Measurements from ENCODE around the gene SULT6B1. TPM values are rescaled to one million over a fixed set of nuclear protein-coding genes. Genes with fewer than 3 reads are reported as not detected.
A peak's percentile ranks its signal among the peaks of the same experiment; 100 is the strongest.

SULT6B1 gene
- total RNA-seq, 1 donor: not detected

DNA sequence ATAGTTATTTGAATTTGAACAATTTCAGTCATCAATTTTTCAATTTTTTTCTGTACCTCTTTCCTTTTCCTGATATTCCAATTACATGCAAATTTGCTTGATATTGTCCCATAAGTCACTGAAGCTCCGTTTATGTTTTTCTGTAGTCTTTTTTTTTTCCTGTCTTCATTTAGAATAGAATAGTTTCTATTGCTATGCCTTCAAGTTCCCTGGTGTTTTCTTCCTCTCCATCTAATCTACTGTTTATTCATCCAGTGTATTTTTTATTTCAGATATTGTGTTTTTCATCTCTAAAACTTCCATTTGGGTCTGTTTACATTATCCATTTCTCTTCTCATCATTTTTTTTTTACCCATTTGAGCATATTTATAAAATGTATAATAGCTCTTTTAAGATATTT lies 23.7 kb downstream of the SULT6B1 start:
- TF ChIP-seq, protein P1, sequence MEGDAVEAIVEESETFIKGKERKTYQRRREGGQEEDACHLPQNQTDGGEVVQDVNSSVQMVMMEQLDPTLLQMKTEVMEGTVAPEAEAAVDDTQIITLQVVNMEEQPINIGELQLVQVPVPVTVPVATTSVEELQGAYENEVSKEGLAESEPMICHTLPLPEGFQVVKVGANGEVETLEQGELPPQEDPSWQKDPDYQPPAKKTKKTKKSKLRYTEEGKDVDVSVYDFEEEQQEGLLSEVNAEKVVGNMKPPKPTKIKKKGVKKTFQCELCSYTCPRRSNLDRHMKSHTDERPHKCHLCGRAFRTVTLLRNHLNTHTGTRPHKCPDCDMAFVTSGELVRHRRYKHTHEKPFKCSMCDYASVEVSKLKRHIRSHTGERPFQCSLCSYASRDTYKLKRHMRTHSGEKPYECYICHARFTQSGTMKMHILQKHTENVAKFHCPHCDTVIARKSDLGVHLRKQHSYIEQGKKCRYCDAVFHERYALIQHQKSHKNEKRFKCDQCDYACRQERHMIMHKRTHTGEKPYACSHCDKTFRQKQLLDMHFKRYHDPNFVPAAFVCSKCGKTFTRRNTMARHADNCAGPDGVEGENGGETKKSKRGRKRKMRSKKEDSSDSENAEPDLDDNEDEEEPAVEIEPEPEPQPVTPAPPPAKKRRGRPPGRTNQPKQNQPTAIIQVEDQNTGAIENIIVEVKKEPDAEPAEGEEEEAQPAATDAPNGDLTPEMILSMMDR (IDR thresholded peaks at IDR 0.05; ENCODE audit: insufficient read depth, low read length): no peak
- no peak overlapping the region for H3K4me3 ChIP-seq (ENCODE audit: low read depth, low read length)
- DNase-seq (ENCODE audit: low read depth): no peak

DNA sequence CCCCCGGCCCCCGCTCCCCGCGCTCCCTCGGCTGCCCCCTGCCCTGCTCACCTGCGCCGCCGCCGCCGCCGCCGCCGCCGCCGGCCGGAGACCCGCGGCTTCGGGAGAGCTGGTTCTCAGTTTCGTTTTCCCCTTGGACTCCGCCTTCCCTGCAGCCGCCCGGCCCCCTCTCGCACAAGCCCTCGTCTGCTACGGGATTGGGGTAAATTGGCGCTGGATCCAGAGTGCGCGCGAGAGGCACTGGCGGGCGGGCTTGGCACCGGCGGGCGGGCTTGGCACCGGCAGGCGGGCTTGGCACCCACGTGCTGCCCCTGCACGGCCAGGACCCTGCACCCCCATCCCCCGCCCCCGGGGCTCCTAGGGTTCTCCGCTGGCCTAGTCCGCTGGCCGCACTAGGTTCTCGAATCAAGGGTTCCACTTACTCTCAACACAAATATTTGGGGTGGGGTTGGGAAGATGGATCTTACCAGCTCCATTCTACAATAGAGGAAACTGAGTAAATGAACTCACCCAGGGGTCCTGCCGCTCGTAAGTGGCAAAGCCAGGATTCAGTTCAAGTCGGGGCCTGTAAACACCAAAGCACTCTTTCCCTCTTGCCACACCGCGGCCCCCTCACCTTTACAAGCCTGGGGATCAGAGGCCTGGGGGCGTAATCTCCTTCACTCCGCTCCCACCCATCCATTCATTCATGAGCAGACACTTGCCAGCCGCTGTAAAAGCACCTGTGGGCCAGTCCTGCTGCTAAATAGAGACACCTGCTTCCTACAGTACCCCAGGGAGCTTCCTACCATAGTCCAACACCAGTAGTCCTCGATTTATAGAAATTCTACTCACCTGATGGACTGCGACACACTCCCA lies 31.4 kb downstream of the SULT6B1 start, which contains the start of gene EIF2AK2:
TSS of gene EIF2AK2 (minus strand) at position 124 of the 858 bp plus-strand sequence. CDS start 9,174 bp downstream, outside the sequence.
- H3K4me3 ChIP-seq (ENCODE audit: low read depth, low read length): peak within 1 kb of the TSS; percentile 85
- DNase-seq (ENCODE audit: low read depth): peak; percentile 79
- TF ChIP-seq, protein P1 (IDR thresholded peaks at IDR 0.05; ENCODE audit: insufficient read depth, low read length): no peak

DNA sequence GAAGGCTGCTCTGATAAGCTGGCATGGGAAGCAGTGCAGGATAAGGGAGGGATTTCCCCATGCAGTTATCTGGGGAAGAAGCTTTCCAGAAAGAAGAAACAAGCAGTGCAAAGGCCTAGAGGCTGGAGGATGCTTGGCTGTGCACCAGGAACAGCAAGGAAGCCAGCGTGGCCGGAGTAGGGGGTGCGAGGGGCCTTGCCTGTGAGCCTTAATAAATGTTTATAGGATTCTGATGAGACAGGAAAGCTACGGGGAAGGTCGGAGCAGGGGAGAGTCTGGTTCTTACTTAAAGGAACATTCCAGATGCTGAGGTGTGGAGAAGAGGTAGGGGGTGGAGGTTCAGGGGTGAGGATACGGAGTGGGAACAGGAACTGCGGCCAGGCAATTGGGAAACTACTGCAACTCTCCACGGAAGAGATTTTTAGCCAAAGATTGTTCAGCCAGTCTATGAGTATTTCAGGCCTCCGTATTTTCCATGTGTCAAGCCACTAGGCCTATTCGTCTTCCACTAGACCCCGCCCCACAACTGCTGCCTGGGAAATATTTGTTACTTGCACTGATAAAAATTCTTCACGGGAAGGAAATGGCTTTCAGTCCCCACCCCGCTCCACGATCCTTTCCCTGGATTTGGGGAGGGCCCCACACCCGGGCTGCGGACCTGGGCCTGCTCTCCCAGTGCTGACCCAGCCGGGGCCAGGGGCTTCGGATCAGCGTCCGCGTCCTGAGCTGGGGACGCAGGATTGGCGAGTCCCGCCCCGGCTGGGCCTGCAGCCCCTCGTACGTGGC lies 32.2 kb downstream of the SULT6B1 start:
- DNase-seq (ENCODE audit: low read depth): peak; percentile 64
- TF ChIP-seq, protein P1 (IDR thresholded peaks at IDR 0.05; ENCODE audit: insufficient read depth, low read length): no peak
- H3K4me3 ChIP-seq (ENCODE audit: low read depth, low read length): peak overlapping the region; percentile 85

DNA sequence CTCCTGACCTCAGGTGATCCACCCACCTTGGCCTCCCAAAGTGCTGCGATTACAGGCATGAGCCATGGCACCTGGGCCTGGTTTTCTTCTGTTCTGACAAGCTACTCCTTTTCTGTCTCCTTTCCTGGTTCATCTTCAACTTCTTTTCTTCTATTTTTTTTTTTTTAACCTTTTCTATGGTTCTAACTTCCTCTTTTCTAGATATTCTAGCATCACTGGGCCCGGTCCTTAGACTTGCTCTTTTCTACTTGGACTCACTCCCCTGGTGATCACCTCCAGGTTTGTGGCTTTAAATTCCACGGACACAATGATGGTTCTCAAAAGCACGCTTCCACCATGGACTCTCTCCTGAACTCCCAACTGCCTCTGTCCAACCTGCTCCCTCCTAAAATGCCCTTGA lies 33.7 kb downstream of the SULT6B1 start:
- no peak overlapping the region for H3K4me3 ChIP-seq (ENCODE audit: low read depth, low read length)
- TF ChIP-seq, protein P1 (IDR thresholded peaks at IDR 0.05; ENCODE audit: insufficient read depth, low read length): no peak
- DNase-seq (ENCODE audit: low read depth): no peak

DNA sequence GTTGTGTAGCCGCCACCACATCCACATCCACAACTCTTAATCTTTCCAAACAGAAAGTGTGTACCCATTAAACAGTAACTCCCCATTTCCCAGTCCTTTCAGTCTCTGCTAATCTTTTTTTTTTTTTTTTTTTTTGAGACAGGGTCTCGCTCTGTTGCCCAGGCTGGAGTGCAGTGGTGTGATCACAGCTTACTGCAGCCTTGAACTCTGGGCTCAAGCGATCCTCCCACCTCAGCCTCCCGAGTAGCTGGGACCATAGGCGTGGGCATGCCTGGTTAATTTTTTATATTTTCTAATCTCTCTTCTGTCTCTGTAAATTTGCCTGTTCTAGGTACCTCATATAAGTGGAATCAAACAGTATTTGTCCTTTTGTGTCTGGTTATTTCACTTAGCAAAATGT lies 35.2 kb downstream of the SULT6B1 start:
- DNase-seq (ENCODE audit: low read depth): no peak
- TF ChIP-seq, protein P1 (IDR thresholded peaks at IDR 0.05; ENCODE audit: insufficient read depth, low read length): no peak
- H3K4me3 ChIP-seq (ENCODE audit: low read depth, low read length): no peak overlapping the region

DNA sequence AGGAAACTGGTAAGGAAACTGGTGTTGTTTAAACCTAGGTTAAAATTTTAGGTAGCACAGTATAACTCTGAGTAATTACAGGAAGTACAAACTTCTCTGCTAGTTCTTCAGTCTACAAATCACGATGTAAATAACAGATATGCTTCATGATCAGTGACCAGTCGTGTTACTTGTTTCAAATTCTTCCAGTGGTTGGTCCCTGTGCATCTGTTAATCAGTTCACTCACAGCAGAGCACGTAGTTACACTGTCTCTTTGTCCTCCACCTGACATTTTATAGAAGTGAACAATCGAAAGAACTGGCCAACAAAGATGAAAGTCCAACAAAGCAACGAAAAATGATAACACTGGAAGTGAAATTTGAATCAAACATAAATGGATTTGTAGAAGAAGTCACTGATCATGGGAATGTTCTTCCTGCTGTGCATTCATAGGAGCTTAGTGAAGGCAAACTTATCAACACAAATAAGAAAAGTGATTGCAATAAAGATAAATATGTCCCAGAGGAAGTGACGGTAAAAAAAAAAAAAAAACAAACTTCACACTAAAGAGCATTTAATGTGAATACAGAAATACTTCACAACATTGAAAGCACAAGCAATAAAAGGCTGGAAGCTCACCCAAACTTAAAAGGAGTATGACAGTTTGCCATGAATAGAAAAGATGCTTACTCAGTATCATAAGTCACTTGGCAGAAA lies 38.7 kb downstream of the SULT6B1 start:
- H3K4me3 ChIP-seq (ENCODE audit: low read depth, low read length): no peak overlapping the region
- no peak for DNase-seq (ENCODE audit: low read depth)
- TF ChIP-seq, protein P1 (IDR thresholded peaks at IDR 0.05; ENCODE audit: insufficient read depth, low read length): no peak
